Thyroid gland (tissue), 4 donors: ENCODE measurements around the gene SPA17.

ENCODE experiments used
- CTCF ChIP-seq, 6 experiments: fragments of 200-600 bp in 3 of 6; fragments of 450-650 bp in 3 of 6; sonication (generic) in 3 of 6; IDR thresholded peaks; one replicate each; pipeline ENCODE4 v1.5.1; 2016 to 2019; ENCODE audit warnings: antibody characterized with exemption in 6 of 6, mild to moderate bottlenecking in 2 of 6, inconsistent platforms in 1 of 6, moderate library complexity in 1 of 6
- POLR2A ChIP-seq, 2 donors: fragments of 450-650 bp; IDR thresholded peaks; one replicate each; pipeline ENCODE4 v1.6.1; 2017; ENCODE audit warnings: antibody characterized with exemption in 2 of 2, mild to moderate bottlenecking in 2 of 2, moderate library complexity in 1 of 2

DNA sequence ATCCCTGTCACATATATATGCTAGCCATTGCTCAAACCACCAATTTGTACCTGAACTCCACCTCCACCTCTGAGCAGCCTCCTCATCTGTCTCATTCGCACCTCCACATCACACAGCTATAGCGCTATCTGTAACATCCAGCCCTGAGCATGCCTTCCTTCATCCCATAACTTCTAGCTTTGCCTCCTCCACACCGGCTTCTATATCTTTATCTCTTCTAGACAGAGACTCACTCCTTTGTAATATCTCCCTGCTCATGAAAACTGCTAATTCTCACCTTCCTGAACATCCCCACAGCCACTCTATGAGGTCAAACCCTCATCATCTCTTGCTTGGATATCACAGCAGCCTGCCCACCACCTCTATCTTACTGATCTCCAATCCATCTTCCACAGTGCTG, 6.1 kb upstream of the SPA17 start:
- TF ChIP-seq CTCF (IDR thresholded peaks at IDR 0.05) (no peak), POLR2A (IDR thresholded peaks at IDR 0.05) (no peak)
